Activated T-cell treated with anti-CD3 and anti-CD28 coated beads for 4 hours (primary cell): ENCODE measurements around the gene EPHB6.

Experiments used
- DNase-seq: peaks from one replicate; pipeline ENCODE4 v3.0.0-alpha.2; 2020

EPHB6 gene

GRCh38 chr7:142899661-142900060, 44.8 kb downstream of the EPHB6 start:
- DNase-seq: no peak

- DNase-seq: no peak
These were observed 46.8 kb downstream of the EPHB6 start for GRCh38 chr7:142901426-142902259.

GRCh38 chr7:142904128-142904527, 49.3 kb downstream of the EPHB6 start:
- DNase-seq: no peak

GRCh38 chr7:142905759-142906158, 50.9 kb downstream of the EPHB6 start:
- DNase-seq: no peak

- no peak for DNase-seq
These were observed 51.8 kb downstream of the EPHB6 start for GRCh38 chr7:142906643-142907042.

GRCh38 chr7:142908290-142908689, 53.4 kb downstream of the EPHB6 start:
- no peak for DNase-seq

GRCh38 chr7:142908921-142909890, 54.3 kb downstream of the EPHB6 start:
- no peak for DNase-seq

GRCh38 chr7:142910031-142910433, 55.2 kb downstream of the EPHB6 start:
- no peak for DNase-seq

- no peak for DNase-seq
These were observed 55.6 kb downstream of the EPHB6 start for GRCh38 chr7:142910481-142910880.

- no peak for DNase-seq
These were observed 58.2 kb downstream of the EPHB6 start for GRCh38 chr7:142913051-142913450.

GRCh38 chr7:142913566-142913965, 58.7 kb downstream of the EPHB6 start:
- DNase-seq: no peak

- DNase-seq: no peak
These were observed 59.2 kb downstream of the EPHB6 start for GRCh38 chr7:142914121-142914520.

- no peak for DNase-seq
These were observed 60.4 kb downstream of the EPHB6 start for GRCh38 chr7:142915315-142915714.

- DNase-seq: no peak
These were observed 61.6 kb downstream of the EPHB6 start for GRCh38 chr7:142916508-142916907.

GRCh38 chr7:142917447-142917846, 62.6 kb downstream of the EPHB6 start:
- no peak for DNase-seq

GRCh38 chr7:142918901-142919300, 64.0 kb downstream of the EPHB6 start:
- DNase-seq: no peak

- no peak for DNase-seq
These were observed 64.8 kb downstream of the EPHB6 start for GRCh38 chr7:142919656-142920055.
